ENCODE results near the gene MYOM1.

The MYOM1 gene

GRCh38 chr18:3263132-3263700 lies 43.4 kb upstream of the MYOM1 start:
- Histone ChIP-seq H3K4me2 (ENCODE audit: low read depth, low read length) (peak overlapping the region; percentile 92), H3K9ac (ENCODE audit: low read length) (no peak overlapping the region), H3F3A (ENCODE audit: insufficient read depth, low read length) (peaks cover 6% of the 10 kb centered on the region), H3K4me3 (ENCODE audit: low read length) (peak overlapping the region; percentile 92), H3K9me3 (replicated peaks; ENCODE audit: insufficient read depth, low read length) (no peaks in the 10 kb centered on the region), H4K20me1 (ENCODE audit: insufficient read depth, low read length) (peaks cover 5% of the 10 kb centered on the region; the same call in 1 of the 2 replicates), H3K79me2 (ENCODE audit: low read length) (peaks cover 61% of the 10 kb centered on the region), H3K36me3 (replicated peaks; ENCODE audit: insufficient read depth, low read length) (no peaks in the 10 kb centered on the region), H3K4me1 (ENCODE audit: low read length) (peaks cover 12% of the 10 kb centered on the region; the same call in 1 of the 2 replicates), H3K27me3 (replicated peaks; ENCODE audit: insufficient read depth, low read length) (no peaks in the 10 kb centered on the region), H3K9me2 (replicated peaks; ENCODE audit: insufficient read depth, low read length) (no peaks in the 10 kb centered on the region), H3K27ac (ENCODE audit: low read length) (no peak overlapping the region), H2AFZ (ENCODE audit: low read length) (no peak overlapping the region)
- TF ChIP-seq CTCF (IDR thresholded peaks at IDR 0.05; ENCODE audit: low read length) (no peak), EZH2 (optimal IDR thresholded peaks at IDR 0.05; ENCODE audit: low read depth, low read length) (no peak), EZH2phosphoT487 (IDR thresholded peaks at IDR 0.05; ENCODE audit: low read length) (no peak)
- no peak for DNase-seq

GRCh38 chr18:3262234-3263131 lies 42.7 kb upstream of the MYOM1 start:
- TF ChIP-seq EZH2phosphoT487 (IDR thresholded peaks at IDR 0.05; ENCODE audit: low read length) (no peak), EZH2 (optimal IDR thresholded peaks at IDR 0.05; ENCODE audit: low read depth, low read length) (no peak), CTCF (IDR thresholded peaks at IDR 0.05; ENCODE audit: low read length) (no peak)
- Histone ChIP-seq H3K27ac (ENCODE audit: low read length) (peak overlapping the region; percentile 68; the same call in 1 of the 2 replicates), H3K9me3 (replicated peaks; ENCODE audit: insufficient read depth, low read length) (no peaks in the 10 kb centered on the region), H2AFZ (ENCODE audit: low read length) (peak overlapping the region; percentile 91), H3K4me3 (ENCODE audit: low read length) (peak overlapping the region; percentile 92), H3K9me2 (replicated peaks; ENCODE audit: insufficient read depth, low read length) (no peaks in the 10 kb centered on the region), H3K79me2 (ENCODE audit: low read length) (peaks cover 55% of the 10 kb centered on the region), H4K20me1 (ENCODE audit: insufficient read depth, low read length) (peaks cover 5% of the 10 kb centered on the region; the same call in 1 of the 2 replicates), H3K9ac (ENCODE audit: low read length) (peak overlapping the region; percentile 92), H3K4me1 (ENCODE audit: low read length) (peaks cover 14% of the 10 kb centered on the region), H3K36me3 (replicated peaks; ENCODE audit: insufficient read depth, low read length) (no peaks in the 10 kb centered on the region), H3F3A (ENCODE audit: insufficient read depth, low read length) (peaks cover 6% of the 10 kb centered on the region), H3K4me2 (ENCODE audit: low read depth, low read length) (peak overlapping the region; percentile 92), H3K27me3 (replicated peaks; ENCODE audit: insufficient read depth, low read length) (no peaks in the 10 kb centered on the region)
- peak; percentile 21 for DNase-seq

GRCh38 chr18:3261373-3262233 lies 41.8 kb upstream of the MYOM1 start, which contains the start of gene MYL12B:
Gene MYL12B, plus strand, starts transcription at chr18:3262133. Its CDS starts 10,766 bp downstream, at chr18:3272899.
- Histone ChIP-seq H3K27me3 (replicated peaks; ENCODE audit: insufficient read depth, low read length) (no peaks in the 10 kb centered on the region), H3K4me2 (ENCODE audit: low read depth, low read length) (peak within 1 kb of the TSS; percentile 92), H3F3A (ENCODE audit: insufficient read depth, low read length) (peaks cover 12% of the 10 kb centered on the region), H3K27ac (ENCODE audit: low read length) (peak within 1 kb of the TSS; percentile 68; the same call in 1 of the 2 replicates), H3K9me2 (replicated peaks; ENCODE audit: insufficient read depth, low read length) (no peaks in the 10 kb centered on the region), H3K9me3 (replicated peaks; ENCODE audit: insufficient read depth, low read length) (no peaks in the 10 kb centered on the region), H4K20me1 (ENCODE audit: insufficient read depth, low read length) (peaks cover 5% of the 10 kb centered on the region; the same call in 1 of the 2 replicates), H3K36me3 (replicated peaks; ENCODE audit: insufficient read depth, low read length) (no peaks in the 10 kb centered on the region), H3K79me2 (ENCODE audit: low read length) (peaks cover 50% of the 10 kb centered on the region), H3K9ac (ENCODE audit: low read length) (peak within 1 kb of the TSS; percentile 92), H3K4me3 (ENCODE audit: low read length) (peak within 1 kb of the TSS; percentile 92), H3K4me1 (ENCODE audit: low read length) (peaks cover 23% of the 10 kb centered on the region), H2AFZ (ENCODE audit: low read length) (peak within 1 kb of the TSS; percentile 91)
- TF ChIP-seq EZH2phosphoT487 (IDR thresholded peaks at IDR 0.05; ENCODE audit: low read length) (no peak), EZH2 (optimal IDR thresholded peaks at IDR 0.05; ENCODE audit: low read depth, low read length) (no peak), CTCF (IDR thresholded peaks at IDR 0.05; ENCODE audit: low read length) (no peak)
- peak; percentile 80 for DNase-seq

Data from MM.1S (cell line).